HCT116 (cell line): Measurements from ENCODE around the gene KRT37. TPM values are rescaled to one million over a fixed set of nuclear protein-coding genes. Genes with fewer than 3 reads are reported as not detected.

Experiments used
- ATAC-seq: fragments of 200-7000 bp; cut with Tn5 transposase; 2 replicates; pipeline ENCODE4 v1.9.1; 2020; ENCODE audit warnings: mild to moderate bottlenecking, moderate library complexity
- BruUV-seq: library from RNA; stranded (reverse); fragments of 400-500 nt; replicated peaks from 2 replicates; lab custom pipeline; 2021; lab: Mats Ljungman, UMichigan
- CTCF ChIA-PET: fragments of 300-600 bp; sonication (Branson Sonifier 250); formaldehyde crosslinking; loops from one replicate; lab custom pipeline; 2021; ENCODE audit warnings: antibody characterized with exemption; lab: Charles Lee
- POLR2A ChIA-PET: fragments of 300-600, 350-600 bp; sonication (Branson Sonifier 250); formaldehyde crosslinking; loops from one replicate; lab custom pipeline; 2021; ENCODE audit warnings: antibody characterized with exemption; lab: Charles Lee
- RAD21 ChIA-PET, 2 experiments: fragments of 300-600 bp; sonication (Branson Sonifier 250); formaldehyde crosslinking; loops; one replicate each; lab custom pipeline; 2023; ENCODE audit warnings: low total read pairs in 2 of 2; ENCODE audit not compliant: uncharacterized antibody in 2 of 2, unreplicated experiment in 2 of 2, low non-redundant PET in 1 of 2; lab: Charles Lee
- DNase-seq: peaks from one replicate; pipeline ENCODE4 v3.0.0-alpha.2; 2010; ENCODE audit warnings: low read depth, low spot score
- H2AFZ ChIP-seq: fragments of 200-600 bp; shearing (Covaris generic), sonication (generic); 2 replicates; pipeline ENCODE4 v1.6.1; 2017; ENCODE audit warnings: low read depth, mixed run types, mixed read lengths, antibody characterized with exemption, low read length; ENCODE audit not compliant: poor library complexity, severe bottlenecking
- H3K27ac ChIP-seq: 2 replicates; pipeline ENCODE4 v1.5.1; 2012; ENCODE audit warnings: low read depth, low read length
- H3K27me3 ChIP-seq: fragments of 200-600 bp; sonication (generic); 2 replicates; pipeline ENCODE4 v1.6.1; 2016; ENCODE audit warnings: mixed run types, low read length, mixed read lengths; ENCODE audit not compliant: insufficient read depth
- H3K36me3 ChIP-seq, 2 experiments: fragments of 200-500 bp in 1 of 2; fragments of 200-600 bp in 1 of 2; sonication (Bioruptor generic) in 1 of 2; sonication (generic) in 1 of 2; 2 replicates each; pipeline versions ENCODE4 v1.5.1 to v1.6.1; 2014 to 2016; ENCODE audit warnings: low read length in 2 of 2, inconsistent platforms in 1 of 2, mixed read lengths in 1 of 2, mixed run types in 1 of 2; ENCODE audit not compliant: insufficient read depth in 2 of 2, control insufficient read depth in 1 of 2
- H3K4me1 ChIP-seq, 2 experiments: fragments of 200-600 bp in 1 of 2; sonication (generic) in 1 of 2; 2 replicates each; pipeline versions ENCODE4 v1.5.1 to v1.6.1; 2012 to 2017; ENCODE audit warnings: low read length in 2 of 2, inconsistent platforms in 1 of 2, mild to moderate bottlenecking in 1 of 2, mixed read lengths in 1 of 2, mixed run types in 1 of 2, moderate library complexity in 1 of 2; ENCODE audit not compliant: insufficient read depth in 2 of 2, control insufficient read depth in 1 of 2
- H3K4me2 ChIP-seq: fragments of 200-600 bp; sonication (generic); 2 replicates; pipeline ENCODE4 v1.6.1; 2017; ENCODE audit warnings: mixed run types, low read length, mixed read lengths
- H3K4me3 ChIP-seq, 2 experiments: fragments of 200-600 bp in 1 of 2; sonication (generic) in 1 of 2; replicated peaks in 1 of 2; 2 replicates each; pipeline ENCODE4 v1.5.1; 2011 to 2016; ENCODE audit warnings: low read length in 2 of 2, control low read depth in 1 of 2, low read depth in 1 of 2, mild to moderate bottlenecking in 1 of 2, mixed read lengths in 1 of 2, mixed run types in 1 of 2
- H3K79me2 ChIP-seq: fragments of 200-600 bp; sonication (generic); 2 replicates; pipeline ENCODE4 v1.6.1; 2017; ENCODE audit warnings: mild to moderate bottlenecking, mixed run types, low read length, moderate library complexity, mixed read lengths; ENCODE audit not compliant: insufficient read depth
- H3K9ac ChIP-seq: fragments of 200-600 bp; sonication (generic); 2 replicates; pipeline ENCODE4 v1.6.1; 2016; ENCODE audit warnings: low read length, mixed read lengths
- H3K9me2 ChIP-seq: fragments of 200-600 bp; sonication (generic), shearing (Covaris generic); 2 replicates; pipeline ENCODE4 v1.6.1; 2017; ENCODE audit warnings: mixed run types, mild to moderate bottlenecking, moderate library complexity; ENCODE audit not compliant: insufficient read depth
- H3K9me3 ChIP-seq, 2 experiments: fragments of 200-500 bp in 1 of 2; fragments of 200-600 bp in 1 of 2; sonication (Bioruptor generic) in 1 of 2; sonication (generic) in 1 of 2; 2 replicates each; pipeline ENCODE4 v1.6.1; 2014 to 2017; ENCODE audit warnings: low read length in 2 of 2, mixed read lengths in 2 of 2, inconsistent platforms in 1 of 2, low read depth in 1 of 2, mild to moderate bottlenecking in 1 of 2, mixed run types in 1 of 2, moderate library complexity in 1 of 2; ENCODE audit not compliant: control insufficient read depth in 1 of 2, insufficient read depth in 1 of 2
- H4K20me1 ChIP-seq: fragments of 200-600 bp; sonication (generic), shearing (Covaris generic); 2 replicates; pipeline ENCODE4 v1.6.1; 2017; ENCODE audit warnings: mixed run types, mild to moderate bottlenecking, moderate library complexity; ENCODE audit not compliant: insufficient read depth
- EGR1 ChIP-seq: IDR thresholded peaks from 2 replicates; pipeline ENCODE4 v1.6.1; 2012; ENCODE audit warnings: low read depth
- EZH2phosphoT487 ChIP-seq: fragments of 200-600 bp; IDR thresholded peaks from 2 replicates; pipeline ENCODE4 v1.6.1; 2018; ENCODE audit warnings: antibody characterized with exemption, borderline replicate concordance
- JUND ChIP-seq: IDR thresholded peaks from 2 replicates; pipeline ENCODE4 v1.6.1; 2012
- RAD21 ChIP-seq: IDR thresholded peaks from 2 replicates; pipeline ENCODE4 v1.6.1; 2012; ENCODE audit warnings: low read depth, mild to moderate bottlenecking
- TCF7L2 ChIP-seq: IDR thresholded peaks from 2 replicates; pipeline ENCODE4 v1.7.0; 2011; ENCODE audit warnings: borderline replicate concordance, inconsistent platforms; ENCODE audit not compliant: insufficient read depth, insufficient read length; ENCODE audit errors: extremely low read depth
- ZNF274 ChIP-seq: fragments of 200-500 bp; sonication (Bioruptor generic); IDR thresholded peaks from 2 replicates; pipeline ENCODE4 v1.6.1; 2014; ENCODE audit warnings: mild to moderate bottlenecking, low read depth, low read length, inconsistent platforms
- intact Hi-C: fragments of 100-400 bp; cut with micrococcal nuclease; formaldehyde crosslinking; loops from 2 replicates; pipeline ENCODE4 v1.10.0; 2022
- total RNA-seq: library from RNA; stranded (reverse); gene quantifications from one replicate; pipeline ENCODE4 v1.2.1, GENCODE V29; 2021; ENCODE audit not compliant: unreplicated experiment
- TF ChIP-seq, protein P1 (sequence below): IDR thresholded peaks from 2 replicates; pipeline ENCODE4 v1.6.1; 2012

The KRT37 gene
- total RNA-seq, 1 experiment from 2014 or later = not detected

- ATAC-seq (no peak), DNase-seq (no peak)
- no peak for TF ChIP-seq EZH2phosphoT487
- TF ChIP-seq TCF7L2 = no peak
- no peak for TF ChIP-seq RAD21
- TF ChIP-seq ZNF274 = no peak
- TF ChIP-seq EGR1 = no peak
- TF ChIP-seq, protein P1, sequence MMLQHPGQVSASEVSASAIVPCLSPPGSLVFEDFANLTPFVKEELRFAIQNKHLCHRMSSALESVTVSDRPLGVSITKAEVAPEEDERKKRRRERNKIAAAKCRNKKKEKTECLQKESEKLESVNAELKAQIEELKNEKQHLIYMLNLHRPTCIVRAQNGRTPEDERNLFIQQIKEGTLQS = no peak
- Histone ChIP-seq H3K4me2 (peak overlapping the region; percentile 47), H4K20me1 (no peaks in the 10 kb centered on the region), H3K79me2 (no peaks in the 10 kb centered on the region), H2AFZ (no peak overlapping the region), H3K9me3 (peaks cover 0 to 11% of the 10 kb centered on the region in 2 experiments; a peak in 1 of 4 replicates), H3K27me3 (no peaks in the 10 kb centered on the region), H3K36me3 (no peaks in the 10 kb centered on the region), H3K4me1 (peaks cover 2 to 17% of the 10 kb centered on the region in 2 experiments; a peak in 2 of 4 replicates), H3K4me3 (no peak overlapping the region), H3K9me2 (no peaks in the 10 kb centered on the region), H3K9ac (no peak overlapping the region), H3K27ac (no peak overlapping the region)
- POLR2A ChIA-PET = no interaction called here
- intact Hi-C loops = no loop called here
- RAD21 ChIA-PET = no interaction called here
- CTCF ChIA-PET = no interaction called here
- BruUV-seq = no TSS peak
Measured at GRCh38 chr17:41393826-41394225, 30.6 kb downstream of the KRT37 start.

DNA sequence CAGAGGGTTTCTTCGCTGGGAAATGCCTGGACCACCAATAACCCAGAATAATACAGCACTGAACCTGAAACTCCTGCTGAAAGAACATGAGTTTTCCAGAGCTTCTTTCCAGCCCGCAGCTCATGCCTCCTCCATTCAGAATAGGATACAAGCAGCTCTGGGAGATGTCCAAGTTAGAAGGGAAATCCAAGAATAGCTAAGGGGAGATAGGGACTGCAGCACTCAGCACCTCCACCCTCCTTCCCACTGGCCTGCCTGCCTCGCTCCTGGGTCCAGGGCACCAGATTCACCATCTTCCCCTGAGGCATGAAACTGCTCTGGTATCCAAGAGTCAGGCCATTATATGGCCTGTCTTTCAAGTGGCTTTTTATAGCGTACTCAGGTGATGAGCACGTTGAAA is 31.1 kb downstream of the KRT37 start:
- Histone ChIP-seq H4K20me1 (no peaks in the 10 kb centered on the region), H3K4me3 (no peak overlapping the region), H3K4me1 (peaks cover 2 to 17% of the 10 kb centered on the region in 2 experiments; a peak in 2 of 4 replicates), H3K36me3 (no peaks in the 10 kb centered on the region), H3K9me3 (peaks cover 0 to 12% of the 10 kb centered on the region in 2 experiments; a peak in 1 of 4 replicates), H3K27ac (no peak overlapping the region), H3K27me3 (no peaks in the 10 kb centered on the region), H3K9me2 (no peaks in the 10 kb centered on the region), H3K4me2 (no peak overlapping the region), H2AFZ (no peak overlapping the region), H3K9ac (no peak overlapping the region), H3K79me2 (no peaks in the 10 kb centered on the region)
- BruUV-seq = no TSS peak
- POLR2A ChIA-PET = no interaction called here
- CTCF ChIA-PET = no interaction called here
- DNase-seq (no peak), ATAC-seq (no peak)
- RAD21 ChIA-PET = no interaction called here
- TF ChIP-seq JUND = no peak
- no peak for TF ChIP-seq EZH2phosphoT487
- intact Hi-C loops = no loop called here
